HepG2 (cell line): ENCODE measurements around the gene COG5. TPM values are rescaled to one million over a fixed set of nuclear protein-coding genes. Genes with fewer than 3 reads are reported as not detected.

Experiments
- ARID3A ChIP-seq: IDR thresholded peaks from 2 replicates; pipeline ENCODE4 v1.6.1; 2012; ENCODE audit warnings: low read depth, low read length, improper control_type of control experiment
- ATF1 ChIP-seq: IDR thresholded peaks from 2 replicates; pipeline ENCODE4 v1.6.1; 2016; ENCODE audit warnings: mild to moderate bottlenecking, control low read depth
- CBX1 ChIP-seq: IDR thresholded peaks from one replicate; pipeline ENCODE4 v1.6.1; 2016; ENCODE audit warnings: antibody characterized with exemption, low read depth
- CENPT ChIP-seq: sonication (generic); formaldehyde crosslinking; IDR thresholded peaks from 2 replicates; pipeline ENCODE4 v1.8.0; 2022; ENCODE audit warnings: low read depth, mild to moderate bottlenecking, moderate library complexity, missing genetic modification reagents
- EEA1 ChIP-seq: sonication (generic); formaldehyde crosslinking; IDR thresholded peaks from 2 replicates; pipeline ENCODE4 v1.5.1; 2020; ENCODE audit warnings: mild to moderate bottlenecking, missing genetic modification reagents, borderline replicate concordance
- HMGXB4 ChIP-seq, 2 experiments: sonication (generic) in 1 of 2; formaldehyde crosslinking in 1 of 2; IDR thresholded peaks; 2 replicates each; pipeline versions ENCODE4 v1.4.0 to v1.6.1; 2018 to 2020; ENCODE audit warnings: missing genetic modification reagents in 2 of 2, borderline replicate concordance in 1 of 2, low read depth in 1 of 2, mild to moderate bottlenecking in 1 of 2, missing biosample characterization in 1 of 2
- HOXA7 ChIP-seq: sonication (generic); formaldehyde crosslinking; IDR thresholded peaks from 2 replicates; pipeline ENCODE4 v1.8.1; 2022; ENCODE audit warnings: mild to moderate bottlenecking, missing genetic modification reagents, moderate library complexity
- KDM5B ChIP-seq: sonication (generic); formaldehyde crosslinking; IDR thresholded peaks from 2 replicates; pipeline ENCODE4 v1.4.0; 2020; ENCODE audit warnings: missing genetic modification reagents, mild to moderate bottlenecking, borderline replicate concordance
- MXD4 ChIP-seq: IDR thresholded peaks from 2 replicates; pipeline ENCODE4 v1.6.1; 2016; ENCODE audit warnings: mild to moderate bottlenecking, missing biosample characterization, missing genetic modification reagents
- NBN ChIP-seq: fragments of 450-650 bp; conservative IDR thresholded peaks from 2 replicates; pipeline ENCODE4 v1.6.1; 2017
- NFYB ChIP-seq: sonication (generic); formaldehyde crosslinking; IDR thresholded peaks from 2 replicates; pipeline ENCODE4 v1.4.0; 2020; ENCODE audit warnings: missing genetic modification reagents
- RFXAP ChIP-seq: sonication (generic); formaldehyde crosslinking; IDR thresholded peaks from 2 replicates; pipeline ENCODE4 v1.4.0; 2020; ENCODE audit warnings: missing genetic modification reagents, borderline replicate concordance
- SMAD3 ChIP-seq: sonication (generic); formaldehyde crosslinking; IDR thresholded peaks from 2 replicates; pipeline ENCODE4 v1.4.0; 2020; ENCODE audit warnings: missing genetic modification reagents
- ZNF143 ChIP-seq: sonication (generic); formaldehyde crosslinking; IDR thresholded peaks from 2 replicates; pipeline ENCODE4 v1.4.0; 2020; ENCODE audit warnings: missing genetic modification reagents
- ZNF367 ChIP-seq: sonication (generic); formaldehyde crosslinking; IDR thresholded peaks from 2 replicates; pipeline ENCODE4 v1.4.0; 2020; ENCODE audit warnings: missing genetic modification reagents, borderline replicate concordance
- ZNF550 ChIP-seq: sonication (generic); formaldehyde crosslinking; IDR thresholded peaks from 2 replicates; pipeline ENCODE4 v1.4.0; 2020; ENCODE audit warnings: mild to moderate bottlenecking, missing genetic modification reagents, borderline replicate concordance
- ZNF703 ChIP-seq: sonication (generic); formaldehyde crosslinking; IDR thresholded peaks from 2 replicates; pipeline ENCODE4 v1.5.1; 2020; ENCODE audit warnings: missing genetic modification reagents, mild to moderate bottlenecking, moderate library complexity, borderline replicate concordance
- polyA plus RNA-seq, 8 experiments: library from polyadenylated mRNA; depleted of rRNA in 3 of 8; stranded (reverse) in 7 of 8; unstranded in 1 of 8; fragments of >200 nt; fragmentation: Illumina TruSeq in 4 of 8; extraction: Trizol in 4 of 8; gene quantifications; 2 replicates each; pipeline versions ENCODE4 v1.2.1 to v1.2.3, GENCODE V29; 2011 to 2016; ENCODE audit warnings: low read depth in 4 of 8, missing spikeins in 1 of 8, mixed read lengths in 1 of 8; ENCODE audit not compliant: insufficient read depth in 1 of 8
- total RNA-seq, 5 experiments: library from RNA; depleted of rRNA; stranded (reverse); fragments of >200 nt; fragmentation: Illumina TruSeq; extraction: Trizol; gene quantifications; 2 replicates each; pipeline ENCODE4 v1.2.3, GENCODE V29; 2016; ENCODE audit warnings: low read depth in 1 of 5
- TF ChIP-seq, protein P1 (sequence below): IDR thresholded peaks from 2 replicates; pipeline ENCODE4 v1.6.1; 2016; ENCODE audit warnings: missing compliant biosample characterization, missing genetic modification reagents, borderline replicate concordance
- TF ChIP-seq, protein P2 (sequence below): IDR thresholded peaks from 2 replicates; pipeline ENCODE4 v1.6.1; 2016; ENCODE audit warnings: missing compliant biosample characterization, missing genetic modification reagents, borderline replicate concordance
- TF ChIP-seq, protein P3 (sequence below): sonication (generic); formaldehyde crosslinking; IDR thresholded peaks from 2 replicates; pipeline ENCODE4 v1.4.0; 2020; ENCODE audit warnings: missing genetic modification reagents, borderline replicate concordance

COG5 gene
- total and polyA plus RNA-seq, 2 of the 13 experiments (the other 11 are each of a cell fraction or from before 2014, with no cell fraction given): 20.4 to 31.3 TPM

- TF ChIP-seq ZNF367 (CRISPR knock-in tag) (0 out of 2 replicates have a peak, but pooled peaks have one; percentile 27), ZNF703 (CRISPR knock-in tag) (no peak), SMAD3 (CRISPR knock-in tag) (peak; percentile 73; the same call in 1 of the 2 replicates), KDM5B (CRISPR knock-in tag) (no peak), ATF1 (no peak), ZNF143 (CRISPR knock-in tag) (peak; percentile 73), CENPT (CRISPR knock-in tag) (no peak), RFXAP (CRISPR knock-in tag) (peak; percentile 86), ZNF550 (CRISPR knock-in tag) (no peak), ARID3A (no peak), CBX1 (no peak), NBN (no peak), MXD4 (CRISPR knock-in tag) (peak; percentile 75), HOXA7 (no peak), HMGXB4 (CRISPR knock-in tag; IDR thresholded peaks at IDR 0.05; ENCODE audit: borderline replicate concordance in 1 of 2, low read depth in 1 of 2) (peak; percentile 15 to 67; a peak in 2 of 4 replicates), NFYB (CRISPR knock-in tag) (peak; percentile 42; the same call in 1 of the 2 replicates), EEA1 (no peak)
- TF ChIP-seq, protein P1, sequence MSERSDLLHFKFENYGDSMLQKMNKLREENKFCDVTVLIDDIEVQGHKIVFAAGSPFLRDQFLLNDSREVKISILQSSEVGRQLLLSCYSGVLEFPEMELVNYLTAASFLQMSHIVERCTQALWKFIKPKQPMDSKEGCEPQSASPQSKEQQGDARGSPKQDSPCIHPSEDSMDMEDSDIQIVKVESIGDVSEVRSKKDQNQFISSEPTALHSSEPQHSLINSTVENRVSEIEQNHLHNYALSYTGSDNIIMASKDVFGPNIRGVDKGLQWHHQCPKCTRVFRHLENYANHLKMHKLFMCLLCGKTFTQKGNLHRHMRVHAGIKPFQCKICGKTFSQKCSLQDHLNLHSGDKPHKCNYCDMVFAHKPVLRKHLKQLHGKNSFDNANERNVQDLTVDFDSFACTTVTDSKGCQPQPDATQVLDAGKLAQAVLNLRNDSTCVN (CRISPR knock-in tag): peak; percentile 55; the same call in 1 of the 2 replicates
- TF ChIP-seq, protein P2, sequence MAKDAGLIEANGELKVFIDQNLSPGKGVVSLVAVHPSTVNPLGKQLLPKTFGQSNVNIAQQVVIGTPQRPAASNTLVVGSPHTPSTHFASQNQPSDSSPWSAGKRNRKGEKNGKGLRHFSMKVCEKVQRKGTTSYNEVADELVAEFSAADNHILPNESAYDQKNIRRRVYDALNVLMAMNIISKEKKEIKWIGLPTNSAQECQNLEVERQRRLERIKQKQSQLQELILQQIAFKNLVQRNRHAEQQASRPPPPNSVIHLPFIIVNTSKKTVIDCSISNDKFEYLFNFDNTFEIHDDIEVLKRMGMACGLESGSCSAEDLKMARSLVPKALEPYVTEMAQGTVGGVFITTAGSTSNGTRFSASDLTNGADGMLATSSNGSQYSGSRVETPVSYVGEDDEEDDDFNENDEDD (CRISPR knock-in tag): no peak
- TF ChIP-seq, protein P3, sequence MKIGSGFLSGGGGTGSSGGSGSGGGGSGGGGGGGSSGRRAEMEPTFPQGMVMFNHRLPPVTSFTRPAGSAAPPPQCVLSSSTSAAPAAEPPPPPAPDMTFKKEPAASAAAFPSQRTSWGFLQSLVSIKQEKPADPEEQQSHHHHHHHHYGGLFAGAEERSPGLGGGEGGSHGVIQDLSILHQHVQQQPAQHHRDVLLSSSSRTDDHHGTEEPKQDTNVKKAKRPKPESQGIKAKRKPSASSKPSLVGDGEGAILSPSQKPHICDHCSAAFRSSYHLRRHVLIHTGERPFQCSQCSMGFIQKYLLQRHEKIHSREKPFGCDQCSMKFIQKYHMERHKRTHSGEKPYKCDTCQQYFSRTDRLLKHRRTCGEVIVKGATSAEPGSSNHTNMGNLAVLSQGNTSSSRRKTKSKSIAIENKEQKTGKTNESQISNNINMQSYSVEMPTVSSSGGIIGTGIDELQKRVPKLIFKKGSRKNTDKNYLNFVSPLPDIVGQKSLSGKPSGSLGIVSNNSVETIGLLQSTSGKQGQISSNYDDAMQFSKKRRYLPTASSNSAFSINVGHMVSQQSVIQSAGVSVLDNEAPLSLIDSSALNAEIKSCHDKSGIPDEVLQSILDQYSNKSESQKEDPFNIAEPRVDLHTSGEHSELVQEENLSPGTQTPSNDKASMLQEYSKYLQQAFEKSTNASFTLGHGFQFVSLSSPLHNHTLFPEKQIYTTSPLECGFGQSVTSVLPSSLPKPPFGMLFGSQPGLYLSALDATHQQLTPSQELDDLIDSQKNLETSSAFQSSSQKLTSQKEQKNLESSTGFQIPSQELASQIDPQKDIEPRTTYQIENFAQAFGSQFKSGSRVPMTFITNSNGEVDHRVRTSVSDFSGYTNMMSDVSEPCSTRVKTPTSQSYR (CRISPR knock-in tag): peak; percentile 98
These were observed 394.3 kb downstream of the COG5 start (continued) for GRCh38 chr7:107169120-107170050.
